ENCODE data around the gene DEFB123. TPM values are rescaled to one million over a fixed set of nuclear protein-coding genes. Genes with fewer than 3 reads are reported as not detected.

The DEFB123 gene
- polyA plus RNA-seq, 2 donors = not detected

- no peak overlapping the region for H3K4me3 ChIP-seq (ENCODE audit: low read depth in 1 of 2, low read length in 2 of 2)
- no peaks in the 10 kb centered on the region for H3K36me3 ChIP-seq (ENCODE audit: control insufficient read depth in 2 of 2, insufficient read depth in 2 of 2, low read length in 1 of 2)
- peaks cover 0 to 8% of the 10 kb centered on the region in 2 donors for H3K27me3 ChIP-seq (ENCODE audit: control insufficient read depth in 1 of 2, insufficient read depth in 2 of 2, low read length in 2 of 2)
- H3K4me1 ChIP-seq (ENCODE audit: control insufficient read depth in 2 of 2, insufficient read depth in 2 of 2, low read length in 1 of 2) = peaks cover 3 to 4% of the 10 kb centered on the region in 2 donors
- no peaks in the 10 kb centered on the region for H3K9me3 ChIP-seq (ENCODE audit: control insufficient read depth in 2 of 2, insufficient read depth in 1 of 2, low read depth in 1 of 2, low read length in 1 of 2)
- no peak overlapping the region for H3K27ac ChIP-seq (ENCODE audit: low read depth in 2 of 2, low read length in 1 of 2)
- 50 to 57% methylated on average over 7 of the region's 8 CpGs for WGBS, 2 donors
These were observed 32.2 kb downstream of the DEFB123 start for GRCh38 chr20:31472395-31473330.

DNA sequence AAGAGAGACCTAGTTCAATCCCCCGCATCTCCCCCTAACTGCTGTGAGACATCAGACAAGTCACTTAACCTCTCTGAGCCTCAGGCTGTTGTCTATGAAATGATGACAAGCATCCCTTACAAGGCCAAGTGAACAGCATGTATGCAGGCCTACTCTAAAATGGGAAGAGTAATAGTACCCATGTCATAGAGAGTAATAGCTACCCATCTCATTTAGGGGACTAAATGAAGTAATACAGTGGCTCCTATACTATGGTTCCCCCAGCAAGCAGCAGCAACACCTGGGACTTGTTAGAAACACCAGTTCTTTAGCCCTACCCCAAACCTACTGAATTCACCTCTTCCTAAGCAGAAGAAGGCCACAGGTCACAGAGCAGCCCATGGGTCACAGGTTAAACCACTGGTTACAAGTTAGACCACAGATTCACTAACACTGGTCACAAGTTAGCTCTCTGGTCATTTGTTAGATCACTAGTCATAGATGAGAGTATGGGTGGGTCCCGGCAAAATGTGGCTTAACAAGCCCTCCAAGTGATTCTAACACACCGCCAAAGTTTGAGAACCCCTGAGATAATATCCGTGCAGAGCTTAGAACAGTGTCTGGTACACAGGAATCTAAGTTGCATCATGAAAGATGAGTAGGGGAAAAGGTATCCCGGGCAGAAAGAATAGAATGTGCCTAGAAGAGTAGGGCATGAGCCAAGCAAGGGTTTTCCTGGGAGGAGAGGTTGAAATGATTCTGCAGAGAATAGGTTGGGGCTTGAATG is 33.1 kb downstream of the DEFB123 start:
- peaks cover 0 to 8% of the 10 kb centered on the region in 2 donors for H3K27me3 ChIP-seq (ENCODE audit: control insufficient read depth in 1 of 2, insufficient read depth in 2 of 2, low read length in 2 of 2)
- no peaks in the 10 kb centered on the region for H3K9me3 ChIP-seq (ENCODE audit: control insufficient read depth in 2 of 2, insufficient read depth in 1 of 2, low read depth in 1 of 2, low read length in 1 of 2)
- no peak overlapping the region for H3K4me3 ChIP-seq (ENCODE audit: low read depth in 1 of 2, low read length in 2 of 2)
- peaks cover 3 to 4% of the 10 kb centered on the region in 2 donors for H3K4me1 ChIP-seq (ENCODE audit: control insufficient read depth in 2 of 2, insufficient read depth in 2 of 2, low read length in 1 of 2)
- 84 to 88% methylated on average over 5 of the region's 5 CpGs for WGBS, 2 donors
- H3K27ac ChIP-seq (ENCODE audit: low read depth in 2 of 2, low read length in 1 of 2) = no peak overlapping the region
- H3K36me3 ChIP-seq (ENCODE audit: control insufficient read depth in 2 of 2, insufficient read depth in 2 of 2, low read length in 1 of 2) = no peaks in the 10 kb centered on the region

GRCh38 chr20:31474097-31474436 is 33.6 kb downstream of the DEFB123 start:
- Histone ChIP-seq H3K27me3 (ENCODE audit: control insufficient read depth in 1 of 2, insufficient read depth in 2 of 2, low read length in 2 of 2) (peaks cover 0 to 8% of the 10 kb centered on the region in 2 donors), H3K4me1 (ENCODE audit: control insufficient read depth in 2 of 2, insufficient read depth in 2 of 2, low read length in 1 of 2) (peaks cover 3 to 4% of the 10 kb centered on the region in 2 donors), H3K27ac (ENCODE audit: low read depth in 2 of 2, low read length in 1 of 2) (no peak overlapping the region), H3K4me3 (ENCODE audit: low read depth in 1 of 2, low read length in 2 of 2) (no peak overlapping the region), H3K9me3 (ENCODE audit: control insufficient read depth in 2 of 2, insufficient read depth in 1 of 2, low read depth in 1 of 2, low read length in 1 of 2) (no peaks in the 10 kb centered on the region), H3K36me3 (ENCODE audit: control insufficient read depth in 2 of 2, insufficient read depth in 2 of 2, low read length in 1 of 2) (no peaks in the 10 kb centered on the region)
- WGBS, 2 donors = 41 to 62% methylated on average over 2 of the region's 2 CpGs

- Histone ChIP-seq H3K27me3 (ENCODE audit: control insufficient read depth in 1 of 2, insufficient read depth in 2 of 2, low read length in 2 of 2) (peaks cover 0 to 8% of the 10 kb centered on the region in 2 donors), H3K4me1 (ENCODE audit: control insufficient read depth in 2 of 2, insufficient read depth in 2 of 2, low read length in 1 of 2) (peaks cover 3 to 4% of the 10 kb centered on the region in 2 donors), H3K27ac (ENCODE audit: low read depth in 2 of 2, low read length in 1 of 2) (peak within 1 kb of the TSS; percentile 25 to 30), H3K36me3 (ENCODE audit: control insufficient read depth in 2 of 2, insufficient read depth in 2 of 2, low read length in 1 of 2) (no peaks in the 10 kb centered on the region), H3K4me3 (ENCODE audit: low read depth in 1 of 2, low read length in 2 of 2) (peak within 1 kb of the TSS; percentile 1 to 42), H3K9me3 (ENCODE audit: control insufficient read depth in 2 of 2, insufficient read depth in 1 of 2, low read depth in 1 of 2, low read length in 1 of 2) (no peaks in the 10 kb centered on the region)
- 4 to 6% methylated on average over 28 to 33 of the region's 33 CpGs for WGBS, 2 donors
These were observed 34.5 kb downstream of the DEFB123 start, which contains the start of the genes DEFB124 and REM1 for GRCh38 chr20:31474758-31475427. Gene DEFB124, minus strand, starts transcription at chr20:31475127. Its CDS starts 2,114 bp downstream, at chr20:31473013. Gene REM1, plus strand, starts transcription at chr20:31475288. Its CDS starts 1,158 bp downstream, at chr20:31476446.

DNA sequence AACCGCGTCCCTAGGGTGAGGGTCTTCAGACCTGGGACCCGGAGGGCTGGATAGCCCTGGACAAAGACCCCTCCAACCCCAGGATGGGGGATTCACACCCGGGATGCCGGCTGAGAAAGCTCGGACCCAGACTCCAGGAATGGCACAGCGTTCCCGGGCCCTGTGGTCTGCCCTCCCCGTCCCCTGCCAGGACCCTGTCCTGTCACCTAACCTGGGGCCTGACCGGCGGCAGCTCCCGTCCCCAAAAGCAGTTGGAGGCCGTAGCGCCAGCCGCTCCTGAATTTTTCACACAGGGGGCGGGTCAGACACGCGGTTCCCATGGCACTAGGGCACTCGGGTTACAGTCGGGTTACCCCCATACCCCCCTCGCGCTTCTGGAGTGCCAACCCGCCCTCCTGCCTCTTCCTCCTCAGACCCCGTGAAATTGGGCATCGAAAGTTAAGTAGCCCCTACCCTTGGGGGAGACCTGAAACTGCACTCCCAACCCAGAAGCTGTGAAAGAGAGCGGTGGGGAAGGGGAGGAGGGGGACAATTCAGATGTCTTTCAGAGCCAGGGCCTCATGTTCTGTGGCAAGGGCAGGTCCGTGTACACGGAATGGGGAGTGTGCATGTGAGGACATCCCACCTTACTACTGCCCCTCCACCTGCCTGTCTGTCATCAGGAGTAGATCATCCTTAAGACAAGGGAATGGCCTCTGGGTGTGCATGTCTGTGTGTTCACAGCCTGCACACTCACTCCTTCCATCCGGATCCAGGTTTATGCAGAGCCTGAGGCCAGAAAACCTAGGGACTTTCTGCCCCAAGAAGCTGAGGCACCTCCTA is 35.3 kb downstream of the DEFB123 start:
- no peaks in the 10 kb centered on the region for H3K9me3 ChIP-seq (ENCODE audit: control insufficient read depth in 2 of 2, insufficient read depth in 1 of 2, low read depth in 1 of 2, low read length in 1 of 2)
- peak overlapping the region; percentile 25 to 30 for H3K27ac ChIP-seq (ENCODE audit: low read depth in 2 of 2, low read length in 1 of 2)
- H3K36me3 ChIP-seq (ENCODE audit: control insufficient read depth in 2 of 2, insufficient read depth in 2 of 2, low read length in 1 of 2) = no peaks in the 10 kb centered on the region
- 5 to 6% methylated on average over 29 of the region's 29 CpGs for WGBS, 2 donors
- peak overlapping the region; percentile 1 to 42 for H3K4me3 ChIP-seq (ENCODE audit: low read depth in 1 of 2, low read length in 2 of 2)
- peaks cover 3 to 4% of the 10 kb centered on the region in 2 donors for H3K4me1 ChIP-seq (ENCODE audit: control insufficient read depth in 2 of 2, insufficient read depth in 2 of 2, low read length in 1 of 2)
- H3K27me3 ChIP-seq (ENCODE audit: control insufficient read depth in 1 of 2, insufficient read depth in 2 of 2, low read length in 2 of 2) = peaks cover 0 to 8% of the 10 kb centered on the region in 2 donors

GRCh38 chr20:31476294-31476585 is 35.8 kb downstream of the DEFB123 start:
- no peak overlapping the region for H3K4me3 ChIP-seq (ENCODE audit: low read depth in 1 of 2, low read length in 2 of 2)
- 64 to 76% methylated on average over 6 of the region's 6 CpGs for WGBS, 2 donors
- H3K4me1 ChIP-seq (ENCODE audit: control insufficient read depth in 2 of 2, insufficient read depth in 2 of 2, low read length in 1 of 2) = peaks cover 3 to 4% of the 10 kb centered on the region in 2 donors
- peaks cover 0 to 8% of the 10 kb centered on the region in 2 donors for H3K27me3 ChIP-seq (ENCODE audit: control insufficient read depth in 1 of 2, insufficient read depth in 2 of 2, low read length in 2 of 2)
- no peak overlapping the region for H3K27ac ChIP-seq (ENCODE audit: low read depth in 2 of 2, low read length in 1 of 2)
- no peaks in the 10 kb centered on the region for H3K9me3 ChIP-seq (ENCODE audit: control insufficient read depth in 2 of 2, insufficient read depth in 1 of 2, low read depth in 1 of 2, low read length in 1 of 2)
- no peaks in the 10 kb centered on the region for H3K36me3 ChIP-seq (ENCODE audit: control insufficient read depth in 2 of 2, insufficient read depth in 2 of 2, low read length in 1 of 2)

DNA sequence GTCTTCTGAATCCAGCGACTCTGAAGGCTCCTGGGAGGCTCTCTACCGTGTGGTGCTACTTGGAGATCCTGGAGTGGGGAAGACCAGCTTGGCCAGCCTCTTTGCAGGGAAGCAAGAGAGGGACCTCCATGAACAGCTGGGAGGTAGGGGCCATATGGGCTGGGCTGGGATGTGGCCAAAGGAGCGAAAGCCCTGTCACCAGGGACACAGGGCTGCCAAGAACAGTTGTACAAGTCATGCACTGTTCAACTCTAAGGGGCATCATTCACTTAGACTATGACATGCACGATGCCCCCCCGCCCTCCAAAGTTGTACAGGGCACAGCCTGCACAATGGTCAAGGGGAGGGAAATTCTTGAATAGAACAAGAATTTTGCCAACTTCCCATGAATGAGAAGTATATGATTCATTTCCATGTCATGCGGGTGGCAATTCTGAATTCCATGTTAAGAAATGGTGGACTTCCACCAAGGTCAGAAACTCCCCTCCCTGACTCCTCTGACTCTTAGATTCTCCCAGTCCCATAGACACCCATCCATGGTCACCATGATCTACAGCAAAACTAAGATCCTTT is 36.3 kb downstream of the DEFB123 start:
- WGBS, 2 donors = 71 to 78% methylated on average over 6 of the region's 6 CpGs
- Histone ChIP-seq H3K4me3 (ENCODE audit: low read depth in 1 of 2, low read length in 2 of 2) (no peak overlapping the region), H3K9me3 (ENCODE audit: control insufficient read depth in 2 of 2, insufficient read depth in 1 of 2, low read depth in 1 of 2, low read length in 1 of 2) (no peaks in the 10 kb centered on the region), H3K27ac (ENCODE audit: low read depth in 2 of 2, low read length in 1 of 2) (no peak overlapping the region), H3K4me1 (ENCODE audit: control insufficient read depth in 2 of 2, insufficient read depth in 2 of 2, low read length in 1 of 2) (peaks cover 3 to 4% of the 10 kb centered on the region in 2 donors), H3K36me3 (ENCODE audit: control insufficient read depth in 2 of 2, insufficient read depth in 2 of 2, low read length in 1 of 2) (no peaks in the 10 kb centered on the region), H3K27me3 (ENCODE audit: control insufficient read depth in 1 of 2, insufficient read depth in 2 of 2, low read length in 2 of 2) (peaks cover 0 to 8% of the 10 kb centered on the region in 2 donors)

DNA sequence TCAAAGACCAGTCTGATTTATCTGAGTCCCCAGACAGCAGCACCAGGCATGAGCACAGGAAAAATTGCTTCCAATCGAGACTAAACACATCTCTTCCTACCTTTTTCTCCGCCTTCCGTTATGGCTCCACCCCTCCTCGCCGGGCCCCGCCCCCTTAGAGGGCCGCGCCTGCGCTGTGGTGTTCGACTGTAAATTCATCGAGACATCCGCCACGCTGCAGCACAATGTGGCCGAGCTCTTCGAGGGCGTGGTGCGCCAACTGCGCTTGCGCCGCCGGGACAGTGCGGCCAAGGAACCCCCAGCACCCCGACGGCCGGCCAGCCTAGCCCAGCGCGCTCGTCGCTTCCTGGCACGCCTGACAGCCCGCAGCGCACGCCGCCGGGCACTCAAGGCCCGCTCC is 43.6 kb downstream of the DEFB123 start:
- H3K4me3 ChIP-seq (ENCODE audit: low read depth in 1 of 2, low read length in 2 of 2) = no peak overlapping the region
- H3K27me3 ChIP-seq (ENCODE audit: control insufficient read depth in 1 of 2, insufficient read depth in 2 of 2, low read length in 2 of 2) = no peaks in the 10 kb centered on the region
- WGBS, 2 donors = 44% methylated on average over 36 of the region's 36 CpGs
- no peaks in the 10 kb centered on the region for H3K36me3 ChIP-seq (ENCODE audit: control insufficient read depth in 2 of 2, insufficient read depth in 2 of 2, low read length in 1 of 2)
- no peak overlapping the region for H3K27ac ChIP-seq (ENCODE audit: low read depth in 2 of 2, low read length in 1 of 2)
- H3K9me3 ChIP-seq (ENCODE audit: control insufficient read depth in 2 of 2, insufficient read depth in 1 of 2, low read depth in 1 of 2, low read length in 1 of 2) = peaks cover 0 to 5% of the 10 kb centered on the region in 2 donors
- H3K4me1 ChIP-seq (ENCODE audit: control insufficient read depth in 2 of 2, insufficient read depth in 2 of 2, low read length in 1 of 2) = peaks cover 0 to 9% of the 10 kb centered on the region in 2 donors

All from esophagus (tissue), 2 donors.